ENCODE data around the gene PAX8.

GRCh38 chr2:113224647-113225236, 54.0 kb downstream of the PAX8 start:
- TF ChIP-seq YY1 (IDR thresholded peaks at IDR 0.05; ENCODE audit: insufficient read depth, insufficient read length) (no peak), SUZ12 (IDR thresholded peaks at IDR 0.05; ENCODE audit: extremely low read depth, insufficient read depth, insufficient read length) (no peak), ZNF274 (IDR thresholded peaks at IDR 0.05; ENCODE audit: low read depth, low read length) (no peak)
